Erythroblast (primary cell): ENCODE measurements around the gene EPHA1.

Source experiments
- GATA1 ChIP-seq: IDR thresholded peaks from 2 replicates; pipeline ENCODE4 v1.6.1; 2011; ENCODE audit warnings: low read depth, mild to moderate bottlenecking, control low read depth, low read length, moderate library complexity
- POLR2A ChIP-seq: IDR thresholded peaks from 2 replicates; pipeline ENCODE4 v1.6.1; 2011; ENCODE audit warnings: mild to moderate bottlenecking, low read length

GRCh38 chr7:143361552-143362130 lies 47.0 kb downstream of the EPHA1 start:
- no peak for TF ChIP-seq POLR2A
- no peak for TF ChIP-seq GATA1
